ENCODE results near the gene OR2F1.
"Not testable (repeated sequence)": the region's sequence is repeated elsewhere in the genome, so short reads cannot be mapped to it uniquely, and the experiment has no call there.

OR2F1 gene

GRCh38 chr7:144010061-144010460 is 55.4 kb downstream of the OR2F1 start:
- not testable (repeated sequence) for H3K4me1 Mint-ChIP-seq (ENCODE audit: low read depth); H3K4me3 Mint-ChIP-seq; H3K27ac Mint-ChIP-seq; H3K36me3 Mint-ChIP-seq (ENCODE audit: low read depth)
- Mint-ChIP-seq H3K27me3 (peaks cover 15% of the 10 kb centered on the region), H3K9me3 (peaks cover 18% of the 10 kb centered on the region)

- not testable (repeated sequence) for H3K4me1 Mint-ChIP-seq (ENCODE audit: low read depth); H3K4me3 Mint-ChIP-seq; H3K27ac Mint-ChIP-seq; H3K36me3 Mint-ChIP-seq (ENCODE audit: low read depth)
- peaks cover 12% of the 10 kb centered on the region for H3K27me3 Mint-ChIP-seq
- H3K9me3 Mint-ChIP-seq = peaks cover 18% of the 10 kb centered on the region
These were observed 56.2 kb downstream of the OR2F1 start for GRCh38 chr7:144010821-144011220.

- Mint-ChIP-seq H3K36me3 (ENCODE audit: low read depth) (no peaks in the 10 kb centered on the region), H3K4me3 (no peak overlapping the region), H3K9me3 (peaks cover 18% of the 10 kb centered on the region), H3K27ac (no peak overlapping the region), H3K4me1 (ENCODE audit: low read depth) (no peaks in the 10 kb centered on the region), H3K27me3 (peaks cover 5% of the 10 kb centered on the region)
These were observed 57.0 kb downstream of the OR2F1 start for GRCh38 chr7:144011458-144012230.
